ENCODE data around the gene IQGAP2. TPM values are rescaled to one million over a fixed set of nuclear protein-coding genes. Genes with fewer than 3 reads are reported as not detected.
"Not testable (repeated sequence)": the region's sequence is repeated elsewhere in the genome, so short reads cannot be mapped to it uniquely, and the experiment has no call there.

IQGAP2 gene
- total RNA-seq, 2 experiments from 2014 or later = 118 to 124 TPM

GRCh38 chr5:76547242-76547890 is 144.3 kb downstream of the IQGAP2 start:
- Mint-ChIP-seq H3K4me3 (peak overlapping the region; percentile 64), H3K27ac (peak overlapping the region; percentile 93), H3K9me3 (no peaks in the 10 kb centered on the region), H3K4me1 (peaks cover 74% of the 10 kb centered on the region), H3K27me3 (no peaks in the 10 kb centered on the region), H3K36me3 (ENCODE audit: low read depth) (peaks cover 21% of the 10 kb centered on the region)
- CTCF ChIA-PET = interaction anchor here (0.6 to 3.4 kb wide), 14 partner anchors 12 to 372 kb away, joined by 3 to 25 read pairs (median 5); partner anchors contain the start of gene IQGAP2
- POLR2A ChIA-PET = interaction anchor here (0.8 to 3.8 kb wide), 32 partner anchors 9 to 944 kb away, joined by 3 to 96 read pairs (median 4); partner anchors contain the start of genes AGGF1, IQGAP2, POC5 and WDR41
- peak; percentile 59 for DNase-seq

- DNase-seq = no peak
- Mint-ChIP-seq H3K27ac (peak overlapping the region; percentile 93), H3K36me3 (ENCODE audit: low read depth) (peaks cover 24% of the 10 kb centered on the region), H3K27me3 (no peaks in the 10 kb centered on the region), H3K4me1 (peaks cover 70% of the 10 kb centered on the region), H3K4me3 (peak overlapping the region; percentile 64), H3K9me3 (no peaks in the 10 kb centered on the region)
- POLR2A ChIA-PET = interaction anchor here (0.9 to 3.8 kb wide), 27 partner anchors 8 to 944 kb away, joined by 3 to 96 read pairs (median 4); partner anchors contain the start of genes AGGF1, IQGAP2, POC5 and WDR41
- CTCF ChIA-PET = interaction anchor here (0.6 to 3.4 kb wide), 12 partner anchors 11 to 372 kb away, joined by 3 to 25 read pairs (median 6); partner anchors contain the start of gene IQGAP2
Measured at GRCh38 chr5:76547891-76548524, 144.9 kb downstream of the IQGAP2 start.

GRCh38 chr5:76548525-76549229 is 145.6 kb downstream of the IQGAP2 start:
- peak overlapping the region; percentile 93 for H3K27ac Mint-ChIP-seq
- ChIA-PET CTCF (interaction anchor here (1.3 to 3.4 kb wide), 6 partner anchors 10 to 292 kb away, joined by 3 to 25 read pairs (median 7); partner anchors contain the start of gene IQGAP2), POLR2A (interaction anchor here (0.9 to 3.8 kb wide), 10 partner anchors 9 to 223 kb away, joined by 3 to 96 read pairs (median 8); partner anchors contain the start of gene IQGAP2)
- H3K27me3 Mint-ChIP-seq = no peaks in the 10 kb centered on the region
- no peaks in the 10 kb centered on the region for H3K9me3 Mint-ChIP-seq
- H3K36me3 Mint-ChIP-seq (ENCODE audit: low read depth) = peaks cover 21% of the 10 kb centered on the region
- DNase-seq = no peak
- no peak overlapping the region for H3K4me3 Mint-ChIP-seq
- H3K4me1 Mint-ChIP-seq = peaks cover 66% of the 10 kb centered on the region

GRCh38 chr5:76550881-76551280 is 147.8 kb downstream of the IQGAP2 start:
- Mint-ChIP-seq H3K36me3 (ENCODE audit: low read depth) (peaks cover 32% of the 10 kb centered on the region), H3K4me1 (peaks cover 67% of the 10 kb centered on the region)
- DNase-seq, H3K4me3 Mint-ChIP-seq, H3K9me3 Mint-ChIP-seq, H3K27ac Mint-ChIP-seq, H3K27me3 Mint-ChIP-seq, CTCF ChIA-PET, POLR2A ChIA-PET: not testable (repeated sequence)

GRCh38 chr5:76552546-76552945 is 149.5 kb downstream of the IQGAP2 start:
- no peak for DNase-seq
- H3K36me3 Mint-ChIP-seq (ENCODE audit: low read depth) = peaks cover 42% of the 10 kb centered on the region
- ChIA-PET POLR2A (interaction anchor here (0.9 kb wide), 1 partner anchor 9 kb away, joined by 4 read pairs; no protein-coding TSS in a partner anchor), CTCF (interaction anchor here (0.5 kb wide), 1 partner anchor 232 kb away, joined by 3 read pairs; no protein-coding TSS in a partner anchor)
- H3K9me3 Mint-ChIP-seq = no peaks in the 10 kb centered on the region
- H3K27me3 Mint-ChIP-seq = no peaks in the 10 kb centered on the region
- no peak overlapping the region for H3K27ac Mint-ChIP-seq
- H3K4me3 Mint-ChIP-seq = no peak overlapping the region
- peaks cover 64% of the 10 kb centered on the region for H3K4me1 Mint-ChIP-seq

DNA sequence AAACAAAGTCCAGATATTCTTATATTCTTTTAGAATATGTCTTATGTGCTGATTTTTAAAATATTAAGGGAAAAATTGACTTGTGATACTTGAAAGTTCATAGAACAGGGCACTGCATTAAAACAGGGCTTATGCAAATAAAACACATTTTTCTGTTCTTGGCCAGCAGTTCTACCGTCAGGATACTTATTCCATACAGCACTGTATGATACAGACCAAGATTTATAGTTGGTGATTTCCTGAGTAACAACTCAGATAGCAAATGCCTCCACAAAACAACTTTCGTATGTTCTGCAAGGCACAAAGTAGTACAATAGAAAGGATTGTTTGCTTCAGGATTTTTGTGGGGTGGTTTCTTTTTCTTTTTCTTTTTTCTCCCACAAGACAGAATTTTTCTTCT is 150.2 kb downstream of the IQGAP2 start:
- POLR2A ChIA-PET = no interaction called here
- DNase-seq = no peak
- no peaks in the 10 kb centered on the region for H3K9me3 Mint-ChIP-seq
- H3K36me3 Mint-ChIP-seq (ENCODE audit: low read depth) = peaks cover 47% of the 10 kb centered on the region
- peaks cover 57% of the 10 kb centered on the region for H3K4me1 Mint-ChIP-seq
- H3K4me3 Mint-ChIP-seq = no peak overlapping the region
- no peak overlapping the region for H3K27ac Mint-ChIP-seq
- no peaks in the 10 kb centered on the region for H3K27me3 Mint-ChIP-seq
- CTCF ChIA-PET = no interaction called here

- POLR2A ChIA-PET = no interaction called here
- Mint-ChIP-seq H3K4me1 (peaks cover 42% of the 10 kb centered on the region), H3K36me3 (ENCODE audit: low read depth) (peaks cover 48% of the 10 kb centered on the region), H3K27ac (no peak overlapping the region), H3K4me3 (no peak overlapping the region), H3K27me3 (no peaks in the 10 kb centered on the region), H3K9me3 (no peaks in the 10 kb centered on the region)
- DNase-seq = no peak
- CTCF ChIA-PET = no interaction called here
Measured at GRCh38 chr5:76555114-76555513, 152.0 kb downstream of the IQGAP2 start.

DNA sequence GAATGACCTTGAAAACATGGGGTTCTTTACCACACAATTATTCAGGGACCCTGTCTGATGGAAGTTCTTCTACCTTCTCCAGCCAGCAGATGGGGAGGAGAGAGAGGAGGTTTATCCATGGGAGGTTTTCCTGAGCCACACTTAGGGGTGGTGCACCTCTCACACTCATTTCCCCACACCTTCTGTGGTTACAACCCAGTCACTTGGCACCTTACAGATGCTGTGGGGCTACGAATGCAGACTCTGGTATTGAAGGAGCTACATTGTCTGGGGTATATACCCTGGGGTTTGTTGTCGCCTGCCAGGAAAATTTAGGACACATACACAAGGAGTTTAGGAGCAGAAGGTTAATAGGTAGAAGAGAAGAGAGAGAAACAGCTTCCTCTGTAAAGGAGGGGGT is 152.6 kb downstream of the IQGAP2 start:
- CTCF ChIA-PET = no interaction called here
- H3K27me3 Mint-ChIP-seq = no peaks in the 10 kb centered on the region
- H3K4me3 Mint-ChIP-seq = no peak overlapping the region
- peaks cover 42% of the 10 kb centered on the region for H3K4me1 Mint-ChIP-seq
- POLR2A ChIA-PET = interaction anchor here (1.1 to 1.3 kb wide), 2 partner anchors 8 to 10 kb away, joined by 3 to 4 read pairs; no protein-coding TSS in a partner anchor
- H3K27ac Mint-ChIP-seq = no peak overlapping the region
- DNase-seq = no peak
- H3K36me3 Mint-ChIP-seq (ENCODE audit: low read depth) = peaks cover 43% of the 10 kb centered on the region
- H3K9me3 Mint-ChIP-seq = no peaks in the 10 kb centered on the region

- POLR2A ChIA-PET = interaction anchor here (0.7 to 1.3 kb wide), 3 partner anchors 9 to 113 kb away, joined by 3 to 4 read pairs (median 3); no protein-coding TSS in a partner anchor
Measured at GRCh38 chr5:76556511-76557221, 153.6 kb downstream of the IQGAP2 start.

GRCh38 chr5:76560952-76561891 is 158.1 kb downstream of the IQGAP2 start:
- Mint-ChIP-seq H3K4me3 (no peak overlapping the region), H3K9me3 (no peaks in the 10 kb centered on the region), H3K27me3 (no peaks in the 10 kb centered on the region), H3K36me3 (ENCODE audit: low read depth) (peaks cover 61% of the 10 kb centered on the region), H3K27ac (no peak overlapping the region), H3K4me1 (peaks cover 23% of the 10 kb centered on the region)
- CTCF ChIA-PET = no interaction called here
- POLR2A ChIA-PET = no interaction called here
- DNase-seq = no peak

More at GRCh38 chr5:76556511-76557221, 153.6 kb downstream of the IQGAP2 start:
- H3K27me3 Mint-ChIP-seq = no peaks in the 10 kb centered on the region
- no peak overlapping the region for H3K4me3 Mint-ChIP-seq
- peaks cover 45% of the 10 kb centered on the region for H3K36me3 Mint-ChIP-seq (ENCODE audit: low read depth)
- CTCF ChIA-PET = no interaction called here
- H3K27ac Mint-ChIP-seq = peak overlapping the region; percentile 57
- no peak for DNase-seq
- H3K9me3 Mint-ChIP-seq = no peaks in the 10 kb centered on the region
- H3K4me1 Mint-ChIP-seq = peaks cover 43% of the 10 kb centered on the region

GRCh38 chr5:76561959-76562358 is 158.9 kb downstream of the IQGAP2 start:
- Mint-ChIP-seq H3K4me3 (no peak overlapping the region), H3K27me3 (no peaks in the 10 kb centered on the region), H3K9me3 (no peaks in the 10 kb centered on the region), H3K27ac (no peak overlapping the region), H3K36me3 (ENCODE audit: low read depth) (peaks cover 61% of the 10 kb centered on the region), H3K4me1 (peaks cover 16% of the 10 kb centered on the region)
- ChIA-PET CTCF (no interaction called here), POLR2A (no interaction called here)
- no peak for DNase-seq
